Measurements from ENCODE around the gene PTP4A2.

DNA sequence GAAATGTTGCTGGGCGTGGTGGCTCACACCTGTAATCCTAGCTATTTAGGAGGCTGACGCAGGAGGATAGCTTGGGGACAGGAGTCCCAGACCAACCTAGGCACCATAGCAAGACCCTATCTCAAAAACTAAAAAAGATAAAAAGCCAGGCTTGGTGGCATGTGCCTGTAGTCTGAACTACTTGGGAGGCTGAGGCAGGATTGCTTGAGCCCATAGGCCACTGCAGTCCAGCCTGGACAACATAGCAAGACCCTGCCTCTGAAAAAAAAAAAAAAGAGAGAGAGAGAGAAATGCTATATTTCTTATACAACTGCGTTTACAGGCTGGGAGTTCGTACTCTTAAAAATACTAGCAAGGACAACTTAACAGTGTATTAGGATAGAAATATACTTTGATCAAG is 76.1 kb downstream of the PTP4A2 start:
- TF ChIP-seq POLR2AphosphoS5 (IDR thresholded peaks at IDR 0.05; ENCODE audit: low read depth, low read length): no peak
- TF ChIP-seq POLR2A (IDR thresholded peaks at IDR 0.05; ENCODE audit: low read depth, low read length): no peak
